Measurements from ENCODE around the gene FAM3A.
"Not testable (repeated sequence)": the region's sequence is repeated elsewhere in the genome, so short reads cannot be mapped to it uniquely, and the experiment has no call there.

GRCh38 chrX:154496591-154497137 lies 19.4 kb downstream of the FAM3A start:
- not testable (repeated sequence) for TF ChIP-seq CTCF, POLR2A (IDR thresholded peaks at IDR 0.05)
